Fibroblast of peridontal ligament (primary cell): ENCODE results near the gene IRF1.
"Not testable (repeated sequence)": the region's sequence is repeated elsewhere in the genome, so short reads cannot be mapped to it uniquely, and the experiment has no call there.

Source experiments
- DNase-seq: peaks from one replicate; pipeline ENCODE4 v3.0.0-alpha.2; 2010; ENCODE audit errors: extremely low read depth

The IRF1 gene

GRCh38 chr5:132438917-132439316 lies 51.7 kb downstream of the IRF1 start:
- no peak for DNase-seq

DNA sequence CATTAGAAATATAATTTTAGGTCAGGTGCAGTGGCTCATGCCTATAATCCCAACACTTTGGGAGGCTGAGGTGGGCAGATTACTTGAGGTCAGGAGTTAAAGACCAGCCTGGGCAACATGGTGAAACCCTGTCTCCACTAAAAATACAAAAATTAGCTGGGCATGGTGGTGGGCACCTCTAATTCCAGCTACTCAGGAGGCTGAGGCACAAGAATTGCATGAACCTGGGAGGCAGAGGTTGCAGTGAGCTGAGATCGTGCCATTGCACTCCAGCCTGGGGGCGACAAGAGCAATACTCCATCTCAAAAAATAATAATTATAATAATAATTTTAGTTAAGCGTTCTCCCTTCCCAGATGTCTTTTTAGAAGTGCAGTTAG lies 52.3 kb downstream of the IRF1 start:
- DNase-seq, result not testable (repeated sequence)

GRCh38 chr5:132437604-132438266 lies 52.8 kb downstream of the IRF1 start:
- DNase-seq, result peak; percentile 90

- no peak for DNase-seq
Observed at GRCh38 chr5:132436936-132437335, 53.6 kb downstream of the IRF1 start.

- DNase-seq, result no peak
Observed at GRCh38 chr5:132435886-132436285, 54.7 kb downstream of the IRF1 start.

DNA sequence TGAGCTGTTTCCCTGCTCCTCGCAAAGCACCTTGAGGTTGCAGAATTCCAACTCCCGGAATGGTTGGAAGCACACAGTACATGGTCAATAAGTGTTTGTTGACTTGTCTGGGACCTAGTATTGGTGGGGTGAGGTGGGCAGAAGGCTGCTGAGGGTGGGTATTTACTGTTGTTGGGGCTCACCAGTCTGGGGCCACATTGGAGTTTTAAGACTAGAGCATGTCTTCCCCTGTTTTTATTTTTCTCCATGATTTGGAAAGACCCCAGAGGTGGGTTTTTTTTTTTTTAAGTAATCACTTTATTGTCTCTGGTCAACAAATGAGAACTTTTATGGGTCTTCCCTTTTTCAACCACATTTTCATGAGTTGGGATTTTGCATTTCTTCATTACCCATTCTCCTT lies 55.1 kb downstream of the IRF1 start:
- no peak for DNase-seq

- no peak for DNase-seq
Observed at GRCh38 chr5:132434416-132435286, 55.9 kb downstream of the IRF1 start.

DNA sequence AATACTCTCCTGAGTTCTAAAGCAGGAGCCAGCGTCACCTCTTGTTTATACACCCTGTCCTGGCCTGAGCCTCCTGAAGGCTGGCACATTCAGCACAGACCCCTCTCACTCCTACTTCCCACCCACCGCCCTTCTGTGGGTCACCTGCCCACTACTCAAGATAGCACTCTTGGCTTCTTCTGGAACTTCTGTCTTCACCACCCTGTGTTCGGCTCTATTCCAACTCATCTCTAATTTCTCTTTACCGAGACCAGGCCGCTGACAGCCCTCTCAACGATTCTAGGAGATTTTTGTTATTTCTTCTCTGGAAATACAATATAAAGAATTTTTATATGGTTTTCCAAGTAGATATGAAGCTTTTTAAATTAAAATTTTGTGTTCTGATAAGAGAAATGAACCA lies 57.4 kb downstream of the IRF1 start:
- no peak for DNase-seq

- no peak for DNase-seq
Observed at GRCh38 chr5:132431632-132432031, 58.9 kb downstream of the IRF1 start.
